Astrocyte (in vitro differentiated cells and primary cell): ENCODE data around the gene CTNNA3. TPM values are rescaled to one million over a fixed set of nuclear protein-coding genes. Genes with fewer than 3 reads are reported as not detected.

ENCODE experiments used
- DNase-seq: peaks from one replicate; pipeline ENCODE4 v3.0.0-alpha.2; 2010; ENCODE audit warnings: low read depth
- FAIRE-seq: peaks from 2 replicates; lab custom pipeline; 2011; peaks lifted over from hg19 to GRCh38; lab: Jason Lieb, UNC
- H2AFZ ChIP-seq: 2 replicates; pipeline ENCODE4 v1.6.0; 2012; ENCODE audit warnings: low read depth, low read length, inconsistent platforms
- H3K27ac ChIP-seq: 2 replicates; pipeline ENCODE4 v1.5.1; 2011; ENCODE audit warnings: low read depth, low read length, inconsistent platforms
- H3K27me3 ChIP-seq: 2 replicates; pipeline ENCODE4 v1.6.0; 2011; ENCODE audit warnings: low read length, inconsistent platforms; ENCODE audit not compliant: insufficient read depth
- H3K36me3 ChIP-seq: 2 replicates; pipeline ENCODE4 v1.5.1; 2011; ENCODE audit warnings: low read length, inconsistent platforms; ENCODE audit not compliant: insufficient read depth
- H3K4me1 ChIP-seq: 2 replicates; pipeline ENCODE4 v1.5.1; 2011; ENCODE audit warnings: low read length, inconsistent platforms; ENCODE audit not compliant: insufficient read depth
- H3K4me2 ChIP-seq: 2 replicates; pipeline ENCODE4 v1.6.0; 2012; ENCODE audit warnings: low read length, inconsistent platforms
- H3K4me3 ChIP-seq: 2 replicates; pipeline ENCODE4 v1.5.1; 2011; ENCODE audit warnings: low read depth, mild to moderate bottlenecking, low read length, inconsistent platforms; ENCODE audit not compliant: insufficient read depth
- H3K79me2 ChIP-seq: 2 replicates; pipeline ENCODE4 v1.6.0; 2012; ENCODE audit warnings: mild to moderate bottlenecking, low read length, inconsistent platforms; ENCODE audit not compliant: insufficient read depth
- H3K9ac ChIP-seq: 2 replicates; pipeline ENCODE4 v1.6.0; 2012; ENCODE audit warnings: mild to moderate bottlenecking, low read length, inconsistent platforms
- H3K9me3 ChIP-seq: 2 replicates; pipeline ENCODE4 v1.5.1; 2012; ENCODE audit warnings: low read depth, mild to moderate bottlenecking, low read length, inconsistent platforms; ENCODE audit not compliant: insufficient read depth
- H4K20me1 ChIP-seq: 2 replicates; pipeline ENCODE4 v1.6.0; 2012; ENCODE audit warnings: low read length, inconsistent platforms; ENCODE audit not compliant: insufficient read depth
- H3K27ac Mint-ChIP-seq: one replicate; pipeline ENCODE4 v1.8.0; 2021; ENCODE audit warnings: mild to moderate bottlenecking, mixed read lengths; ENCODE audit not compliant: unreplicated experiment
- H3K27me3 Mint-ChIP-seq: one replicate; pipeline ENCODE4 v1.8.0; 2021; ENCODE audit warnings: low read depth, mixed read lengths; ENCODE audit not compliant: unreplicated experiment
- H3K36me3 Mint-ChIP-seq: one replicate; pipeline ENCODE4 v1.8.0; 2021; ENCODE audit warnings: low read depth, mixed read lengths; ENCODE audit not compliant: unreplicated experiment
- H3K4me1 Mint-ChIP-seq: one replicate; pipeline ENCODE4 v1.8.0; 2021; ENCODE audit warnings: low read depth, mixed read lengths; ENCODE audit not compliant: unreplicated experiment
- H3K4me3 Mint-ChIP-seq: one replicate; pipeline ENCODE4 v1.8.0; 2021; ENCODE audit warnings: mild to moderate bottlenecking, moderate library complexity, mixed read lengths; ENCODE audit not compliant: unreplicated experiment
- H3K9me3 Mint-ChIP-seq: one replicate; pipeline ENCODE4 v1.8.0; 2021; ENCODE audit warnings: mild to moderate bottlenecking, mixed read lengths; ENCODE audit not compliant: unreplicated experiment
- EZH2 ChIP-seq: IDR thresholded peaks from 2 replicates; pipeline ENCODE4 v1.6.1; 2012; ENCODE audit warnings: mild to moderate bottlenecking, low read length, inconsistent platforms; ENCODE audit not compliant: insufficient read depth
- total RNA-seq: library from RNA; stranded (reverse); gene quantifications from 2 replicates; pipeline ENCODE4 v1.2.1, GENCODE V29; 2021
- TF ChIP-seq, protein P1 (sequence below): IDR thresholded peaks from 2 replicates; pipeline ENCODE4 v1.5.1; 2011; ENCODE audit warnings: low read depth, mild to moderate bottlenecking, inconsistent platforms, low read length, moderate library complexity; ENCODE audit not compliant: insufficient read depth

Gene CTNNA3
- total RNA-seq, 1 donor from 2014 or later: 0.73 TPM

- Histone ChIP-seq H3K4me1 (no peaks in the 10 kb centered on the region), H3K9me3 (no peaks in the 10 kb centered on the region), H4K20me1 (no peaks in the 10 kb centered on the region), H3K27me3 (no peaks in the 10 kb centered on the region), H3K27ac (no peak overlapping the region), H3K9ac (no peak overlapping the region), H3K4me2 (no peak overlapping the region), H3K79me2 (no peaks in the 10 kb centered on the region), H3K4me3 (no peak overlapping the region), H2AFZ (no peak overlapping the region), H3K36me3 (no peaks in the 10 kb centered on the region)
- Mint-ChIP-seq H3K36me3 (no peaks in the 10 kb centered on the region), H3K4me3 (no peak overlapping the region), H3K4me1 (no peaks in the 10 kb centered on the region), H3K27ac (no peak overlapping the region), H3K27me3 (no peaks in the 10 kb centered on the region), H3K9me3 (no peaks in the 10 kb centered on the region)
- FAIRE-seq: no peak
- DNase-seq: no peak
- no peak for TF ChIP-seq EZH2
- TF ChIP-seq, protein P1, sequence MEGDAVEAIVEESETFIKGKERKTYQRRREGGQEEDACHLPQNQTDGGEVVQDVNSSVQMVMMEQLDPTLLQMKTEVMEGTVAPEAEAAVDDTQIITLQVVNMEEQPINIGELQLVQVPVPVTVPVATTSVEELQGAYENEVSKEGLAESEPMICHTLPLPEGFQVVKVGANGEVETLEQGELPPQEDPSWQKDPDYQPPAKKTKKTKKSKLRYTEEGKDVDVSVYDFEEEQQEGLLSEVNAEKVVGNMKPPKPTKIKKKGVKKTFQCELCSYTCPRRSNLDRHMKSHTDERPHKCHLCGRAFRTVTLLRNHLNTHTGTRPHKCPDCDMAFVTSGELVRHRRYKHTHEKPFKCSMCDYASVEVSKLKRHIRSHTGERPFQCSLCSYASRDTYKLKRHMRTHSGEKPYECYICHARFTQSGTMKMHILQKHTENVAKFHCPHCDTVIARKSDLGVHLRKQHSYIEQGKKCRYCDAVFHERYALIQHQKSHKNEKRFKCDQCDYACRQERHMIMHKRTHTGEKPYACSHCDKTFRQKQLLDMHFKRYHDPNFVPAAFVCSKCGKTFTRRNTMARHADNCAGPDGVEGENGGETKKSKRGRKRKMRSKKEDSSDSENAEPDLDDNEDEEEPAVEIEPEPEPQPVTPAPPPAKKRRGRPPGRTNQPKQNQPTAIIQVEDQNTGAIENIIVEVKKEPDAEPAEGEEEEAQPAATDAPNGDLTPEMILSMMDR: no peak
Measured at GRCh38 chr10:66860376-66860945, 835.5 kb downstream of the CTNNA3 start.

DNA sequence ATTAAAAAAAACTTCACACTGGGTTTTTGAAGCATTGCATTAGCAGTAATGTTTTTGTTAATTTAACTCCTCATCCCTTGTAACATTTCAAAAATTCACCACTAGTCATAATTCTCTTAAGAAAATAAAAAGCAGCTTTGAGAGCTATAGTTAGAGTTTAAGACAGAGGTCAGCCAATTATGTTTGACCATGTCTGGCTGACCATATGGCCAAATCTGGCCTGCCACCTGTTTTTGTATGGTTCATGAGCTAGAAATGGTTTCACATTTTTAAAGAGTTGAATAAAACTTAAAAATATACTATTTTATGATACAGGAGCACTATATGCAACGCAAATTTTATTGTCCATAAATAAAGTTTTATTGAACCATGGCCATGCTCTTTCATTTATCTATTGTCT lies 843.2 kb downstream of the CTNNA3 start:
- Histone ChIP-seq H3K27me3 (no peaks in the 10 kb centered on the region), H3K9me3 (no peaks in the 10 kb centered on the region), H2AFZ (no peak overlapping the region), H3K9ac (no peak overlapping the region), H3K36me3 (no peaks in the 10 kb centered on the region), H3K4me2 (no peak overlapping the region), H3K79me2 (no peaks in the 10 kb centered on the region), H3K4me3 (no peak overlapping the region), H3K27ac (no peak overlapping the region), H3K4me1 (no peaks in the 10 kb centered on the region), H4K20me1 (no peaks in the 10 kb centered on the region)
- DNase-seq (no peak), FAIRE-seq (no peak)
- Mint-ChIP-seq H3K9me3 (no peaks in the 10 kb centered on the region), H3K4me1 (no peaks in the 10 kb centered on the region), H3K36me3 (no peaks in the 10 kb centered on the region), H3K27me3 (no peaks in the 10 kb centered on the region), H3K4me3 (no peak overlapping the region), H3K27ac (no peak overlapping the region)
- TF ChIP-seq EZH2: no peak
- TF ChIP-seq, protein P1: no peak

DNA sequence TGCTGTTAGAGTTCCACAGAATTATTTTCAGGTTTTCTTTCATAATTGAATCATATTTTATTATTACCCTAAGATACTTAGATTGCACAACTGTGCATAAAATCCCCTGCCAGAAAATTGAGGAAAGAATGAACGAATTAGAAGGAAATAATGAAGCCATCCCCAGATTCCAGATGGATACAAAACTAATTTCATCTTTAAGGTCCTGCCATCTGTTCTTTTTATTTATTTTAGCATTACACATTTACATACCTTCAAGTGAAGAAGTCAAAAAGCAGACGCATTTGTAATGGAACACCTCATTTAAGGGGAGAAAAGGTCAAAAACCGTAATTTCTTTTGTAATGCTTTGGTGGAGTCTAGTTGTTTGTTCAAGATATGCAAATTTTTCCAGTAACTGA lies 847.1 kb downstream of the CTNNA3 start:
- DNase-seq: no peak
- Mint-ChIP-seq H3K4me3 (no peak overlapping the region), H3K4me1 (no peaks in the 10 kb centered on the region), H3K27ac (no peak overlapping the region), H3K36me3 (no peaks in the 10 kb centered on the region), H3K27me3 (no peaks in the 10 kb centered on the region), H3K9me3 (no peaks in the 10 kb centered on the region)
- no peaks in the 10 kb centered on the region for H3K27me3 ChIP-seq
- H3K27ac ChIP-seq: no peak overlapping the region
- H3K4me2 ChIP-seq: no peak overlapping the region
- FAIRE-seq: no peak
- no peaks in the 10 kb centered on the region for H3K79me2 ChIP-seq
- H3K9me3 ChIP-seq: no peaks in the 10 kb centered on the region
- H3K9ac ChIP-seq: no peak overlapping the region
- H2AFZ ChIP-seq: no peak overlapping the region
- H3K4me1 ChIP-seq: no peaks in the 10 kb centered on the region
- H3K4me3 ChIP-seq: no peak overlapping the region
- no peaks in the 10 kb centered on the region for H3K36me3 ChIP-seq
- TF ChIP-seq, protein P1: no peak
- no peak for TF ChIP-seq EZH2
- H4K20me1 ChIP-seq: no peaks in the 10 kb centered on the region
